Thymus (tissue), 11 donors: ENCODE results near the gene MRPL32. TPM values are rescaled to one million over a fixed set of nuclear protein-coding genes. Genes with fewer than 3 reads are reported as not detected.

Source experiments
- DNase-seq, 9 donors: peaks; one replicate each; pipeline ENCODE4 v3.0.0-alpha.2; 2013; ENCODE audit warnings: low spot score in 9 of 9, low read depth in 6 of 9, missing footprints in 1 of 9
- H3K27ac ChIP-seq, 2 donors: one replicate each; pipeline ENCODE4 v1.5.1; 2013; ENCODE audit warnings: control low read depth in 1 of 2, low read depth in 1 of 2, low read length in 1 of 2, mild to moderate bottlenecking in 1 of 2, moderate library complexity in 1 of 2
- H3K27me3 ChIP-seq, 2 donors: one replicate each; pipeline ENCODE4 v1.5.1; 2013; ENCODE audit warnings: low read length in 1 of 2; ENCODE audit not compliant: control insufficient read depth in 2 of 2, insufficient read depth in 1 of 2
- H3K36me3 ChIP-seq, 2 donors: one replicate each; pipeline ENCODE4 v1.5.1; 2013; ENCODE audit warnings: low read length in 1 of 2, mild to moderate bottlenecking in 1 of 2, moderate library complexity in 1 of 2; ENCODE audit not compliant: control insufficient read depth in 2 of 2, insufficient read depth in 2 of 2
- H3K4me1 ChIP-seq, 2 donors: one replicate each; pipeline ENCODE4 v1.5.1; 2013; ENCODE audit warnings: low read length in 2 of 2; ENCODE audit not compliant: control insufficient read depth in 2 of 2, insufficient read depth in 2 of 2
- H3K4me3 ChIP-seq, 2 donors: one replicate each; pipeline ENCODE4 v1.5.1; 2013; ENCODE audit warnings: low read length in 2 of 2, control low read depth in 1 of 2, mild to moderate bottlenecking in 1 of 2
- H3K9me3 ChIP-seq, 2 donors: one replicate each; pipeline ENCODE4 v1.5.1; 2013; ENCODE audit warnings: low read length in 1 of 2, mild to moderate bottlenecking in 1 of 2; ENCODE audit not compliant: control insufficient read depth in 2 of 2, insufficient read depth in 1 of 2
- WGBS: extraction: QIAGEN DNeasy Blood & Tissue Kit; methylation state at CpG from one replicate; pipeline ENCODE4 v1.1.7; 2013; 5-methylcytosine and 5-hydroxymethylcytosine counted together
- polyA plus RNA-seq: library from polyadenylated mRNA; stranded (reverse); fragments of 200-250 nt; gene quantifications from one replicate; pipeline ENCODE4 v1.2.3, GENCODE V29; 2013
- total RNA-seq: library from RNA; stranded (reverse); fragments of 120-200 nt; gene quantifications from one replicate; pipeline ENCODE4 v1.2.4, GENCODE V29; 2013
- donor health status: healthy.

Gene MRPL32
- total and polyA plus RNA-seq, 2 donors, result 56.5 to 97.7 TPM

GRCh38 chr7:42967391-42967790 is 35.2 kb downstream of the MRPL32 start:
- H3K9me3 ChIP-seq, result no peaks in the 10 kb centered on the region
- H3K4me3 ChIP-seq, result no peak overlapping the region
- no peak for DNase-seq
- H3K27me3 ChIP-seq, result no peaks in the 10 kb centered on the region
- WGBS, result 94% methylated on average over 2 of the region's 2 CpGs
- H3K36me3 ChIP-seq, result no peaks in the 10 kb centered on the region
- H3K4me1 ChIP-seq, result no peaks in the 10 kb centered on the region
- H3K27ac ChIP-seq, result no peak overlapping the region

- DNase-seq, result no peak
- no peaks in the 10 kb centered on the region for H3K4me1 ChIP-seq
- no peaks in the 10 kb centered on the region for H3K27me3 ChIP-seq
- no peaks in the 10 kb centered on the region for H3K36me3 ChIP-seq
- no peaks in the 10 kb centered on the region for H3K9me3 ChIP-seq
- WGBS, result 59% methylated on average over 5 of the region's 5 CpGs
- no peak overlapping the region for H3K27ac ChIP-seq
- no peak overlapping the region for H3K4me3 ChIP-seq
These were observed 40.7 kb downstream of the MRPL32 start for GRCh38 chr7:42972699-42973500.

- Histone ChIP-seq H3K36me3 (no peaks in the 10 kb centered on the region), H3K4me3 (no peak overlapping the region), H3K27me3 (no peaks in the 10 kb centered on the region), H3K4me1 (no peaks in the 10 kb centered on the region), H3K9me3 (no peaks in the 10 kb centered on the region), H3K27ac (no peak overlapping the region)
- no peak for DNase-seq
- WGBS, result 97% methylated on average over 3 of the region's 3 CpGs
These were observed 44.2 kb downstream of the MRPL32 start for GRCh38 chr7:42976371-42976770.

- DNase-seq, result no peak
- H3K27me3 ChIP-seq, result no peaks in the 10 kb centered on the region
- no peak overlapping the region for H3K4me3 ChIP-seq
- H3K9me3 ChIP-seq, result no peaks in the 10 kb centered on the region
- H3K4me1 ChIP-seq, result no peaks in the 10 kb centered on the region
- no peak overlapping the region for H3K27ac ChIP-seq
- no peaks in the 10 kb centered on the region for H3K36me3 ChIP-seq
These were observed 46.3 kb downstream of the MRPL32 start for GRCh38 chr7:42978496-42978895.

- Histone ChIP-seq H3K4me1 (no peaks in the 10 kb centered on the region), H3K36me3 (no peaks in the 10 kb centered on the region), H3K4me3 (no peak overlapping the region), H3K9me3 (no peaks in the 10 kb centered on the region), H3K27me3 (no peaks in the 10 kb centered on the region), H3K27ac (no peak overlapping the region)
- DNase-seq, result no peak
- 51% methylated on average over 2 of the region's 2 CpGs for WGBS
These were observed 47.9 kb downstream of the MRPL32 start for GRCh38 chr7:42980084-42980483.

GRCh38 chr7:42980514-42980913 is 48.3 kb downstream of the MRPL32 start:
- Histone ChIP-seq H3K27ac (no peak overlapping the region), H3K27me3 (no peaks in the 10 kb centered on the region), H3K9me3 (no peaks in the 10 kb centered on the region), H3K4me1 (no peaks in the 10 kb centered on the region), H3K4me3 (no peak overlapping the region), H3K36me3 (no peaks in the 10 kb centered on the region)
- WGBS, result 93% methylated on average over 3 of the region's 3 CpGs
- DNase-seq, result no peak

- Histone ChIP-seq H3K4me1 (no peaks in the 10 kb centered on the region), H3K4me3 (no peak overlapping the region), H3K27ac (no peak overlapping the region), H3K27me3 (no peaks in the 10 kb centered on the region), H3K9me3 (no peaks in the 10 kb centered on the region), H3K36me3 (no peaks in the 10 kb centered on the region)
- 97% methylated on average over 1 of the region's 1 CpG for WGBS
- DNase-seq, result no peak
These were observed 49.4 kb downstream of the MRPL32 start for GRCh38 chr7:42981601-42982000.

- Histone ChIP-seq H3K36me3 (no peaks in the 10 kb centered on the region), H3K9me3 (no peaks in the 10 kb centered on the region), H3K4me1 (no peaks in the 10 kb centered on the region), H3K4me3 (no peak overlapping the region), H3K27ac (no peak overlapping the region), H3K27me3 (no peaks in the 10 kb centered on the region)
- WGBS, result 94% methylated on average over 3 of the region's 3 CpGs
- no peak for DNase-seq
These were observed 50.5 kb downstream of the MRPL32 start for GRCh38 chr7:42982604-42983115.

GRCh38 chr7:42984137-42984536 is 52.0 kb downstream of the MRPL32 start:
- H3K4me3 ChIP-seq, result no peak overlapping the region
- no peaks in the 10 kb centered on the region for H3K27me3 ChIP-seq
- no peak for DNase-seq
- H3K9me3 ChIP-seq, result no peaks in the 10 kb centered on the region
- no peaks in the 10 kb centered on the region for H3K36me3 ChIP-seq
- no peaks in the 10 kb centered on the region for H3K4me1 ChIP-seq
- 95% methylated on average over 1 of the region's 1 CpG for WGBS
- H3K27ac ChIP-seq, result no peak overlapping the region
